WTC11 (cell line): Measurements from ENCODE around the gene FXYD3. TPM values are rescaled to one million over a fixed set of nuclear protein-coding genes. Genes with fewer than 3 reads are reported as not detected.
A peak's percentile ranks its signal among the peaks of the same experiment; 100 is the strongest.

Experiments
- ATAC-seq: fragments of 200-7000 bp; cut with Tn5 transposase; 2 replicates; pipeline ENCODE4 v1.10.0; 2021; ENCODE audit warnings: mild to moderate bottlenecking, moderate library complexity
- CTCF ChIA-PET: fragments of 300-600 bp; sonication (Branson Sonifier 250); formaldehyde crosslinking; loops from one replicate; lab custom pipeline; 2021; ENCODE audit warnings: antibody characterized with exemption; lab: Charles Lee
- POLR2A ChIA-PET: fragments of 350-600 bp; sonication (Branson Sonifier 250); formaldehyde crosslinking; loops from one replicate; lab custom pipeline; 2021; ENCODE audit warnings: antibody characterized with exemption; lab: Charles Lee
- DNase-seq: peaks from one replicate; pipeline ENCODE4 v3.0.0; 2021; ENCODE audit warnings: low spot score
- H3K27ac Mint-ChIP-seq: 2 replicates; pipeline ENCODE4 v1.8.0; 2021; ENCODE audit warnings: mixed read lengths
- H3K27me3 Mint-ChIP-seq: 2 replicates; pipeline ENCODE4 v1.8.0; 2021; ENCODE audit warnings: low read depth, mild to moderate bottlenecking, moderate library complexity, mixed read lengths
- H3K36me3 Mint-ChIP-seq: 2 replicates; pipeline ENCODE4 v1.8.0; 2021; ENCODE audit warnings: mixed read lengths
- H3K4me1 Mint-ChIP-seq: 2 replicates; pipeline ENCODE4 v1.8.0; 2022; ENCODE audit warnings: mixed read lengths
- H3K4me3 Mint-ChIP-seq: 2 replicates; pipeline ENCODE4 v1.8.0; 2021; ENCODE audit warnings: mild to moderate bottlenecking, moderate library complexity, mixed read lengths
- H3K9me3 Mint-ChIP-seq: 2 replicates; pipeline ENCODE4 v1.8.0; 2021; ENCODE audit warnings: mixed read lengths
- CREM ChIP-seq: sonication (generic); formaldehyde crosslinking; IDR thresholded peaks from 2 replicates; pipeline ENCODE4 v1.8.1; 2022; ENCODE audit warnings: mild to moderate bottlenecking, missing genetic modification reagents, moderate library complexity
- FOXP1 ChIP-seq: sonication (generic); formaldehyde crosslinking; IDR thresholded peaks from 2 replicates; pipeline ENCODE4 v1.8.0; 2022; ENCODE audit warnings: missing genetic modification reagents, mild to moderate bottlenecking, moderate library complexity, borderline replicate concordance
- NR1H2 ChIP-seq: sonication (generic); formaldehyde crosslinking; IDR thresholded peaks from 2 replicates; pipeline ENCODE4 v1.9.0; 2021; ENCODE audit warnings: mild to moderate bottlenecking, moderate library complexity, missing genetic modification reagents
- PRDM15 ChIP-seq: sonication (generic); formaldehyde crosslinking; IDR thresholded peaks from 2 replicates; pipeline ENCODE4 v1.8.0; 2022; ENCODE audit warnings: missing genetic modification reagents
- SMAD3 ChIP-seq: sonication (generic); formaldehyde crosslinking; IDR thresholded peaks from 2 replicates; pipeline ENCODE4 v1.8.0; 2022; ENCODE audit warnings: missing genetic modification reagents, mild to moderate bottlenecking, borderline replicate concordance
- SP1 ChIP-seq: sonication (generic); formaldehyde crosslinking; conservative IDR thresholded peaks from 2 replicates; pipeline ENCODE4 v1.8.1; 2022; ENCODE audit warnings: missing genetic modification reagents
- TCF7 ChIP-seq: sonication (generic); formaldehyde crosslinking; IDR thresholded peaks from 2 replicates; pipeline ENCODE4 v1.8.0; 2022; ENCODE audit warnings: mild to moderate bottlenecking, low read depth, missing genetic modification reagents, moderate library complexity
- TEAD1 ChIP-seq: sonication (generic); formaldehyde crosslinking; IDR thresholded peaks from 2 replicates; pipeline ENCODE4 v1.8.0; 2022; ENCODE audit warnings: mild to moderate bottlenecking, missing genetic modification reagents
- ZNF121 ChIP-seq: sonication (generic); formaldehyde crosslinking; IDR thresholded peaks from 2 replicates; pipeline ENCODE4 v1.8.0; 2023; ENCODE audit warnings: missing genetic modification reagents
- ZNF138 ChIP-seq: sonication (generic); formaldehyde crosslinking; conservative IDR thresholded peaks from 2 replicates; pipeline ENCODE4 v1.8.1; 2022; ENCODE audit warnings: mild to moderate bottlenecking, moderate library complexity, missing genetic modification reagents
- ZNF219 ChIP-seq: sonication (generic); formaldehyde crosslinking; IDR thresholded peaks from 2 replicates; pipeline ENCODE4 v1.8.0; 2023; ENCODE audit warnings: missing genetic modification reagents, mild to moderate bottlenecking, borderline replicate concordance
- ZNF317 ChIP-seq: sonication (generic); formaldehyde crosslinking; IDR thresholded peaks from 2 replicates; pipeline ENCODE4 v1.8.1; 2023; ENCODE audit warnings: low read depth, mild to moderate bottlenecking, moderate library complexity, missing genetic modification reagents, borderline replicate concordance
- ZNF532 ChIP-seq: fragments of 250-450 bp; sonication (Bioruptor Pico); IDR thresholded peaks from 2 replicates; pipeline ENCODE4 v1.9.0; 2021; ENCODE audit warnings: mild to moderate bottlenecking, borderline replicate concordance
- total RNA-seq: library from RNA; stranded (reverse); gene quantifications from 3 replicates; pipeline ENCODE4 v1.2.3, GENCODE V29; 2021
- TF ChIP-seq, protein P1 (sequence below): sonication (generic); formaldehyde crosslinking; IDR thresholded peaks from 2 replicates; pipeline ENCODE4 v1.8.1; 2022; ENCODE audit warnings: mild to moderate bottlenecking, moderate library complexity, missing genetic modification reagents
- TF ChIP-seq, protein P2 (sequence below): sonication (generic); formaldehyde crosslinking; IDR thresholded peaks from 2 replicates; pipeline ENCODE4 v1.8.1; 2022; ENCODE audit warnings: low read depth, mild to moderate bottlenecking, moderate library complexity, missing genetic modification reagents, borderline replicate concordance
- TF ChIP-seq, protein P3 (sequence below): fragments of 200-600 bp; IDR thresholded peaks from 2 replicates; pipeline ENCODE4 v1.8.0; 2022; ENCODE audit warnings: antibody characterized with exemption
- TF ChIP-seq, protein P4 (sequence below): sonication (generic); formaldehyde crosslinking; IDR thresholded peaks from 2 replicates; pipeline ENCODE4 v1.8.1; 2022; ENCODE audit warnings: missing genetic modification reagents, borderline replicate concordance

The FXYD3 gene
- total RNA-seq, 1 experiment from 2014 or later, result 1.8 TPM

DNA sequence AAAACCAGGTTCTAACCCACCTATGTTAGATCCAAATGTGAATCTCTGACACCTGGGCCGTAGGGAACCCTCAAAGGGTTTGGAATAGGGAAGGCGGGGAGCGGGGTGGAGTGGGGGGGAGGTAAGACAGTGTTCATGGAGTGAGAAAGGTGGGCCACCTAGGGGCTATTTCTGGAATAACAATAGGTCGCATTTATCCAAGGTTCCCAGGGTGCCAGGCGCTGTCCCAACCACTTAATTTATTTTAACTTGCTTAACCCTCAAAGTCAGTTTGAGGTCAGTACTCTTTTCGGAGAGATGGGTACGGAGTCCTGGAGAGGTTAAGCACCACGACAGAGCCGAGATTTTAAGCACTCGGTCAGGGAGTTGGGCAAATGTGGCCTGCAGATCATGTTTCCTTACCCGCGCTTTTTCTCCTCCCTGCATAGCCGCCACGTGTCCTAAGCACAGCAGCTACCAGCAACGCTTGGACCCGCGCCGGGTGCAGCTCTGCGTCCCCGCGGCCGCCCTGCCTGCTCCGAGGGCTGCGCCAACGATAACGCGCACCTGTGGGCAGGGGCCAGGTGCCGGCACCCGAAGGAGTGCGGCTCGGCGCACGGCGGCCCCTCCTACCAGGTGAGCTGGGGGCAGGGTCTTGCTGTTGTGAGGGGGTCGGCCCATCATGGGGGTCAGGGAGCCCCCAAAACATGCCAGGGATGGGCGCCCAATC lies 25.0 kb upstream of the FXYD3 start (continued):
- no peak for TF ChIP-seq TCF7 (CRISPR knock-in tag)
- TF ChIP-seq ZNF317 (CRISPR knock-in tag), result 0 out of 2 replicates have a peak, but pooled peaks have one; percentile 10
- no peak for TF ChIP-seq PRDM15 (CRISPR knock-in tag)
- TF ChIP-seq, protein P1, sequence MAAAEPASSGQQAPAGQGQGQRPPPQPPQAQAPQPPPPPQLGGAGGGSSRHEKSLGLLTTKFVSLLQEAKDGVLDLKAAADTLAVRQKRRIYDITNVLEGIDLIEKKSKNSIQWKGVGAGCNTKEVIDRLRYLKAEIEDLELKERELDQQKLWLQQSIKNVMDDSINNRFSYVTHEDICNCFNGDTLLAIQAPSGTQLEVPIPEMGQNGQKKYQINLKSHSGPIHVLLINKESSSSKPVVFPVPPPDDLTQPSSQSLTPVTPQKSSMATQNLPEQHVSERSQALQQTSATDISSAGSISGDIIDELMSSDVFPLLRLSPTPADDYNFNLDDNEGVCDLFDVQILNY (CRISPR knock-in tag), result peak; percentile 47; the same call in 1 of the 2 replicates
- no peak for TF ChIP-seq SP1 (CRISPR knock-in tag)
- TF ChIP-seq ZNF138, result no peak
- TF ChIP-seq CREM (CRISPR knock-in tag), result no peak; the same call in 1 of the 2 replicates
- TF ChIP-seq, protein P2, sequence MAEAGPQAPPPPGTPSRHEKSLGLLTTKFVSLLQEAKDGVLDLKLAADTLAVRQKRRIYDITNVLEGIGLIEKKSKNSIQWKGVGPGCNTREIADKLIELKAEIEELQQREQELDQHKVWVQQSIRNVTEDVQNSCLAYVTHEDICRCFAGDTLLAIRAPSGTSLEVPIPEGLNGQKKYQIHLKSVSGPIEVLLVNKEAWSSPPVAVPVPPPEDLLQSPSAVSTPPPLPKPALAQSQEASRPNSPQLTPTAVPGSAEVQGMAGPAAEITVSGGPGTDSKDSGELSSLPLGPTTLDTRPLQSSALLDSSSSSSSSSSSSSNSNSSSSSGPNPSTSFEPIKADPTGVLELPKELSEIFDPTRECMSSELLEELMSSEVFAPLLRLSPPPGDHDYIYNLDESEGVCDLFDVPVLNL (CRISPR knock-in tag), result no peak
- TF ChIP-seq TEAD1 (CRISPR knock-in tag), result peak; percentile 49; the same call in 1 of the 2 replicates
- TF ChIP-seq FOXP1 (CRISPR knock-in tag), result peak; percentile 54; the same call in 1 of the 2 replicates
- TF ChIP-seq ZNF121, result no peak
- TF ChIP-seq ZNF219, result no peak

DNA sequence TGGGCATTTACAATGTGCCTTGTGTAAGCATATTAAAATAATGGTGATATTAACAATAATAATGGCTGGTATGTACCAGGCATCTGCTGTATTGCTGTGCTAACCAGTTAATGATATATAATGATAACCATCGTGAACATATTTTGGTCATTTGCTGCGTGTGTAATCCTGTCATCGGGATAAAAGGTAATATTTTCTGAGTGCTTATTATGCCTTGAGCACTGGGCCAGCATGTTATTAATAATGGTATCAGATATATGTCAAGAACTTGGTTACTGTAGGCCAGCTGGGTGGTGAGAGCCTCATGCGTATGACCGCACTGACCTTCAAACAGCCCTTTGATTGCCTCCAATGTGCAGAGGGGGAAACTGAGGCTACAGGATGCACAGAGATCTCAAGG lies 22.2 kb upstream of the FXYD3 start:
- H3K4me3 Mint-ChIP-seq, result no peak overlapping the region
- no peak for ATAC-seq
- TF ChIP-seq, protein P3, sequence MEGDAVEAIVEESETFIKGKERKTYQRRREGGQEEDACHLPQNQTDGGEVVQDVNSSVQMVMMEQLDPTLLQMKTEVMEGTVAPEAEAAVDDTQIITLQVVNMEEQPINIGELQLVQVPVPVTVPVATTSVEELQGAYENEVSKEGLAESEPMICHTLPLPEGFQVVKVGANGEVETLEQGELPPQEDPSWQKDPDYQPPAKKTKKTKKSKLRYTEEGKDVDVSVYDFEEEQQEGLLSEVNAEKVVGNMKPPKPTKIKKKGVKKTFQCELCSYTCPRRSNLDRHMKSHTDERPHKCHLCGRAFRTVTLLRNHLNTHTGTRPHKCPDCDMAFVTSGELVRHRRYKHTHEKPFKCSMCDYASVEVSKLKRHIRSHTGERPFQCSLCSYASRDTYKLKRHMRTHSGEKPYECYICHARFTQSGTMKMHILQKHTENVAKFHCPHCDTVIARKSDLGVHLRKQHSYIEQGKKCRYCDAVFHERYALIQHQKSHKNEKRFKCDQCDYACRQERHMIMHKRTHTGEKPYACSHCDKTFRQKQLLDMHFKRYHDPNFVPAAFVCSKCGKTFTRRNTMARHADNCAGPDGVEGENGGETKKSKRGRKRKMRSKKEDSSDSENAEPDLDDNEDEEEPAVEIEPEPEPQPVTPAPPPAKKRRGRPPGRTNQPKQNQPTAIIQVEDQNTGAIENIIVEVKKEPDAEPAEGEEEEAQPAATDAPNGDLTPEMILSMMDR, result no peak
- TF ChIP-seq, protein P4, sequence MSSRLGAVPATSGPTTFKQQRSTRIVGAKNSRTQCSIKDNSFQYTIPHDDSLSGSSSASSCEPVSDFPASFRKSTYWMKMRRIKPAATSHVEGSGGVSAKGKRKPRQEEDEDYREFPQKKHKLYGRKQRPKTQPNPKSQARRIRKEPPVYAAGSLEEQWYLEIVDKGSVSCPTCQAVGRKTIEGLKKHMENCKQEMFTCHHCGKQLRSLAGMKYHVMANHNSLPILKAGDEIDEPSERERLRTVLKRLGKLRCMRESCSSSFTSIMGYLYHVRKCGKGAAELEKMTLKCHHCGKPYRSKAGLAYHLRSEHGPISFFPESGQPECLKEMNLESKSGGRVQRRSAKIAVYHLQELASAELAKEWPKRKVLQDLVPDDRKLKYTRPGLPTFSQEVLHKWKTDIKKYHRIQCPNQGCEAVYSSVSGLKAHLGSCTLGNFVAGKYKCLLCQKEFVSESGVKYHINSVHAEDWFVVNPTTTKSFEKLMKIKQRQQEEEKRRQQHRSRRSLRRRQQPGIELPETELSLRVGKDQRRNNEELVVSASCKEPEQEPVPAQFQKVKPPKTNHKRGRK (CRISPR knock-in tag), result no peak
- no peak for TF ChIP-seq NR1H2 (CRISPR knock-in tag)
- TF ChIP-seq SMAD3 (CRISPR knock-in tag), result no peak
- no peak for TF ChIP-seq ZNF532
- TF ChIP-seq, all 79 proteins: peak for 0
- Mint-ChIP-seq H3K4me1 (peaks cover 21% of the 10 kb centered on the region), H3K36me3 (no peaks in the 10 kb centered on the region), H3K9me3 (no peaks in the 10 kb centered on the region), H3K27ac (no peak overlapping the region), H3K27me3 (no peaks in the 10 kb centered on the region)
- CTCF ChIA-PET, result interaction anchor here (0.6 to 3.0 kb wide), 3 partner anchors 38 to 47 kb away, joined by 3 to 23 read pairs (median 6); partner anchors contain the start of gene LGI4
- POLR2A ChIA-PET, result no interaction called here
- no peak for DNase-seq
